Measurements from ENCODE around the gene CHST13. TPM values are rescaled to one million over a fixed set of nuclear protein-coding genes. Genes with fewer than 3 reads are reported as not detected.
"Not testable (repeated sequence)": the region's sequence is repeated elsewhere in the genome, so short reads cannot be mapped to it uniquely, and the experiment has no call there.

Gene CHST13
- polyA plus RNA-seq, 1 experiment: not detected

- ChIA-PET CTCF (no interaction called here), POLR2A (no interaction called here)
- no peak for DNase-seq (ENCODE audit: low read depth)
- Histone ChIP-seq H3K36me3 (ENCODE audit: control insufficient read depth, insufficient read depth, low read length) (no peaks in the 10 kb centered on the region), H3K27me3 (ENCODE audit: control insufficient read depth, insufficient read depth, low read length) (peaks cover 15% of the 10 kb centered on the region), H3K4me3 (ENCODE audit: low read depth, low read length) (no peak overlapping the region)
- TF ChIP-seq CTCF (IDR thresholded peaks at IDR 0.05; ENCODE audit: insufficient read depth, low read depth, low read length): no peak
These were observed 53.3 kb downstream of the CHST13 start for GRCh38 chr3:126577261-126577660.

GRCh38 chr3:126578702-126579101, 54.7 kb downstream of the CHST13 start:
- Histone ChIP-seq H3K27me3 (ENCODE audit: control insufficient read depth, insufficient read depth, low read length) (peaks cover 10% of the 10 kb centered on the region), H3K36me3 (ENCODE audit: control insufficient read depth, insufficient read depth, low read length) (no peaks in the 10 kb centered on the region), H3K4me3 (ENCODE audit: low read depth, low read length) (no peak overlapping the region)
- TF ChIP-seq CTCF (IDR thresholded peaks at IDR 0.05; ENCODE audit: insufficient read depth, low read depth, low read length): no peak
- POLR2A ChIA-PET: no interaction called here
- no peak for DNase-seq (ENCODE audit: low read depth)
- CTCF ChIA-PET: no interaction called here

GRCh38 chr3:126580746-126581145, 56.8 kb downstream of the CHST13 start:
- Histone ChIP-seq H3K27me3 (ENCODE audit: control insufficient read depth, insufficient read depth, low read length) (peaks cover 10% of the 10 kb centered on the region), H3K4me3 (ENCODE audit: low read depth, low read length) (no peak overlapping the region), H3K36me3 (ENCODE audit: control insufficient read depth, insufficient read depth, low read length) (no peaks in the 10 kb centered on the region)
- no peak for TF ChIP-seq CTCF (IDR thresholded peaks at IDR 0.05; ENCODE audit: insufficient read depth, low read depth, low read length)
- CTCF ChIA-PET: no interaction called here
- POLR2A ChIA-PET: interaction anchor here (0.6 kb wide), 1 partner anchor 30 kb away, joined by 3 read pairs; no protein-coding TSS in a partner anchor
- no peak for DNase-seq (ENCODE audit: low read depth)

GRCh38 chr3:126581569-126581968, 57.6 kb downstream of the CHST13 start:
- no peak overlapping the region for H3K4me3 ChIP-seq (ENCODE audit: low read depth, low read length)
- no peak for DNase-seq (ENCODE audit: low read depth)
- H3K36me3 ChIP-seq (ENCODE audit: control insufficient read depth, insufficient read depth, low read length): no peaks in the 10 kb centered on the region
- ChIA-PET CTCF (no interaction called here), POLR2A (no interaction called here)
- TF ChIP-seq CTCF (IDR thresholded peaks at IDR 0.05; ENCODE audit: insufficient read depth, low read depth, low read length): no peak
- peaks cover 10% of the 10 kb centered on the region for H3K27me3 ChIP-seq (ENCODE audit: control insufficient read depth, insufficient read depth, low read length)

- no peak overlapping the region for H3K4me3 ChIP-seq (ENCODE audit: low read depth, low read length)
- ChIA-PET POLR2A (interaction anchor here (0.5 kb wide), 1 partner anchor 649 kb away, joined by 3 read pairs; no protein-coding TSS in a partner anchor), CTCF (no interaction called here)
- H3K36me3 ChIP-seq (ENCODE audit: control insufficient read depth, insufficient read depth, low read length): no peaks in the 10 kb centered on the region
- no peak for TF ChIP-seq CTCF (IDR thresholded peaks at IDR 0.05; ENCODE audit: insufficient read depth, low read depth, low read length)
- no peak for DNase-seq (ENCODE audit: low read depth)
- peaks cover 10% of the 10 kb centered on the region for H3K27me3 ChIP-seq (ENCODE audit: control insufficient read depth, insufficient read depth, low read length)
These were observed 58.4 kb downstream of the CHST13 start for GRCh38 chr3:126582311-126582710.

- H3K27me3 ChIP-seq (ENCODE audit: control insufficient read depth, insufficient read depth, low read length); DNase-seq (ENCODE audit: low read depth); H3K36me3 ChIP-seq (ENCODE audit: control insufficient read depth, insufficient read depth, low read length); POLR2A ChIA-PET; H3K4me3 ChIP-seq (ENCODE audit: low read depth, low read length): not testable (repeated sequence)
- CTCF ChIA-PET: interaction anchor here (1.6 kb wide), 1 partner anchor 12 kb away, joined by 3 read pairs; no protein-coding TSS in a partner anchor
These were observed 67.6 kb downstream of the CHST13 start for GRCh38 chr3:126591515-126591914.
